Upper lobe of right lung (tissue), 1 donor: ENCODE data around the gene SHISA6. TPM values are rescaled to one million over a fixed set of nuclear protein-coding genes. Genes with fewer than 3 reads are reported as not detected.

Source experiments
- ATAC-seq: fragments of 200-7000 bp; cut with Tn5 transposase; one replicate; pipeline ENCODE4 v1.9.1; 2020; ENCODE audit warnings: mild to moderate bottlenecking, moderate library complexity
- DNase-seq: peaks from one replicate; pipeline ENCODE4 v3.0.0-alpha.2; 2020
- H3K27ac ChIP-seq: fragments of 200-600 bp; one replicate; pipeline ENCODE4 v1.8.0; 2022
- H3K27me3 ChIP-seq: fragments of 200-600 bp; one replicate; pipeline ENCODE4 v1.8.0; 2022; ENCODE audit warnings: mild to moderate bottlenecking
- H3K36me3 ChIP-seq: fragments of 200-600 bp; one replicate; pipeline ENCODE4 v1.8.0; 2022
- H3K4me1 ChIP-seq: fragments of 200-600 bp; one replicate; pipeline ENCODE4 v1.8.0; 2022
- H3K4me3 ChIP-seq: fragments of 200-600 bp; one replicate; pipeline ENCODE4 v1.8.0; 2022; ENCODE audit warnings: mild to moderate bottlenecking
- H3K9me3 ChIP-seq: fragments of 200-600 bp; one replicate; pipeline ENCODE4 v1.8.0; 2022
- intact Hi-C: fragments of 100-400 bp; cut with DNase I; formaldehyde crosslinking; loops from one replicate; pipeline ENCODE4 v1.11.0; 2022
- total RNA-seq: library from RNA; stranded (reverse); fragmentation: NEBNext Ultra II Directional; extraction: Animal tissue kit (Norgen Biotek cat#: 25700); gene quantifications from one replicate; pipeline ENCODE4 v1.2.1, GENCODE V29; 2021
- TF ChIP-seq, protein P1 (sequence below): fragments of 200-600 bp; IDR thresholded peaks from one replicate; pipeline ENCODE4 v1.8.0; 2022; ENCODE audit warnings: antibody characterized with exemption
- donor health status: DM: no; HTN: yes; CAD: no; lungs with severe emphysema.

The SHISA6 gene
- total RNA-seq, 1 donor from 2014 or later = not detected

DNA sequence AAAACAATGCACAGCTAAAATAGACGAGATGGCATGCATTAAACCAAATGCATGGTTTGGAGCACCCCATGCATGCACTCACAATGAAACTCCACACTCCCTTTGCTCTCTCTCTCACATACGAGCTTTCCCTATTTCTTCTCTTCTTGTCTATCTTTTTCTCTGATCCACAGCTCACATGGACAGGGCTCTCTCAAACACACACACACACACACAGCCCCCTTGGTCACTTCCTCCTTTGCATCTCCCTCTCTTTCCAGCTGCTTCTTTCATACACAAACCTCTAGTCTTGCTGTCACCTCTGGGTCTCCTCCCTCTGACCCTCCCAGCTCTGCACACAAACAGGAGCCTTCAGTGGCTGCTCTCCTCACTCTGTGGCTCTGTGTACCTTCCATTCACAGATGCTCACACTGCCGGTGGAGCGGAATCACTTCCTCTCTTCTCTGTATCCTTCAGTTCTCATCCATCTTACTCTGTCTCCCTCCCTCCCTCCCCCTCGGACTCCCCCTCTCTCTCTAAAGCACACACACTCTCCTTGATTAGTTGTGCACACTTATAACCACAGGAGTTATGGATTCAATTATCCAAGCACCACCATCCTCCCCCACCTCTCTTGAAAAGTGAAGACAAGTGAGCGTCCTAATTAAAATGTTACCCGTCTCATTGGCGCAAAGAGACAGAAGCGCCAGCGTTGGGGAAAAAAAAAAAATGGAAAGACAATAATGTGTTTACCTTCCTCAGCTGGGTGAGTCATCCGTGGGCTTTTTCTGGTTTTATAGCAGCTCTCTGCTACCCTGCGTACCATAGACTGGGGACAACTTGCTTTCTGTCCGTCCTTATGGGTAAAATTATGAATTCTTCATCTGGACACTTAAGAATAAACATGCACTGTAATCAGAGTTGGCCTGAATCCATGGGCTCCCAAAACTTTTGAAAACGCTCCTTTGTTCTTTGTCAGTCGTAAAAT is 90.8 kb downstream of the SHISA6 start:
- Histone ChIP-seq H3K9me3 (no peaks in the 10 kb centered on the region), H3K4me1 (no peaks in the 10 kb centered on the region), H3K36me3 (no peaks in the 10 kb centered on the region), H3K4me3 (no peak overlapping the region), H3K27me3 (no peaks in the 10 kb centered on the region), H3K27ac (no peak overlapping the region)
- ATAC-seq (no peak), DNase-seq (no peak)
- TF ChIP-seq, protein P1, sequence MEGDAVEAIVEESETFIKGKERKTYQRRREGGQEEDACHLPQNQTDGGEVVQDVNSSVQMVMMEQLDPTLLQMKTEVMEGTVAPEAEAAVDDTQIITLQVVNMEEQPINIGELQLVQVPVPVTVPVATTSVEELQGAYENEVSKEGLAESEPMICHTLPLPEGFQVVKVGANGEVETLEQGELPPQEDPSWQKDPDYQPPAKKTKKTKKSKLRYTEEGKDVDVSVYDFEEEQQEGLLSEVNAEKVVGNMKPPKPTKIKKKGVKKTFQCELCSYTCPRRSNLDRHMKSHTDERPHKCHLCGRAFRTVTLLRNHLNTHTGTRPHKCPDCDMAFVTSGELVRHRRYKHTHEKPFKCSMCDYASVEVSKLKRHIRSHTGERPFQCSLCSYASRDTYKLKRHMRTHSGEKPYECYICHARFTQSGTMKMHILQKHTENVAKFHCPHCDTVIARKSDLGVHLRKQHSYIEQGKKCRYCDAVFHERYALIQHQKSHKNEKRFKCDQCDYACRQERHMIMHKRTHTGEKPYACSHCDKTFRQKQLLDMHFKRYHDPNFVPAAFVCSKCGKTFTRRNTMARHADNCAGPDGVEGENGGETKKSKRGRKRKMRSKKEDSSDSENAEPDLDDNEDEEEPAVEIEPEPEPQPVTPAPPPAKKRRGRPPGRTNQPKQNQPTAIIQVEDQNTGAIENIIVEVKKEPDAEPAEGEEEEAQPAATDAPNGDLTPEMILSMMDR = no peak
- intact Hi-C loops = loop anchor here (10.0 kb wide), 1 partner anchor 393 kb away; no protein-coding TSS in a partner anchor

DNA sequence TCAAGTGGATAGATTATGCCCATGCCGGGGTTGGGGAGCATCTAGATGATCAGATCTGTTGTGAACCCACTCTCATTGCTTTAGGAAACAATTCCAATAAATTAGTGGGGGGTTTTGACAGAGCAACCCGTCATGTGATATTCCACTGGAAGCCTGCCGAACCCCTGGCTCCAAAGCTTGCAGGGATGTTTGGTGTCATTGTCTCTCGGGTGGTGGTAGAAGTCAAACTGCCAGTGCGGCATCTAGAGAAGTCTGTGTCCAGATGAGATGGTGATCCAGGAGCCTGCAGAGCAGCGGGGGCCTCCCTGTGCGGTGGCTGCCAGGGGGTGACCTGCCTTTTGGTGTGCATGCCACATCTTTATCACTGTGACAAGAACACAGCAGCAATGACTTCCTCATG is 91.7 kb downstream of the SHISA6 start:
- intact Hi-C loops = loop anchor here (10.0 kb wide), 1 partner anchor 392 kb away; no protein-coding TSS in a partner anchor
- Histone ChIP-seq H3K27ac (no peak overlapping the region), H3K9me3 (no peaks in the 10 kb centered on the region), H3K4me3 (no peak overlapping the region), H3K4me1 (no peaks in the 10 kb centered on the region), H3K27me3 (no peaks in the 10 kb centered on the region), H3K36me3 (no peaks in the 10 kb centered on the region)
- DNase-seq (no peak), ATAC-seq (no peak)
- TF ChIP-seq, protein P1 = no peak

DNA sequence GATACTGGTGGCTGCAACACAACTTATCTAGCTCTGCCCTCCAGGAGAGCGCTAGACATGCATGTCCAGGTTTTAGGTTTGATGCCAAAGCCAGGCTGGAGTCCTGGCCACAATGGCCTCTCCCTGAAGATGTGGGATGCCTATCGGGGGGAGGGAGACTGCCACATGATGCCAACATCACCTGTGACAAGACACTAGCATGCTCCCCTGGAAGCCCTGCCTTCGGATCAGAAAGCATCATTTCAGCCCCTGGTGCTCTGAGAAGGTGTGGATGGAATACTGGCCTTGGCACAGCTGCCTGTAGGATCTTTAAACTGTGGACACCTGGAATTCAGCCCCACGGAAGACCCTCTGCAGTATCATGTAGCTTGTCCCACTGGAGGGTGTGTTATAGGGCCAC is 93.5 kb downstream of the SHISA6 start:
- TF ChIP-seq, protein P1 = no peak
- Histone ChIP-seq H3K4me3 (no peak overlapping the region), H3K36me3 (no peaks in the 10 kb centered on the region), H3K4me1 (no peaks in the 10 kb centered on the region), H3K27ac (no peak overlapping the region), H3K27me3 (no peaks in the 10 kb centered on the region), H3K9me3 (no peaks in the 10 kb centered on the region)
- DNase-seq (no peak), ATAC-seq (no peak)
- intact Hi-C loops = loop anchor here (10.0 kb wide), 1 partner anchor 390 kb away; no protein-coding TSS in a partner anchor

DNA sequence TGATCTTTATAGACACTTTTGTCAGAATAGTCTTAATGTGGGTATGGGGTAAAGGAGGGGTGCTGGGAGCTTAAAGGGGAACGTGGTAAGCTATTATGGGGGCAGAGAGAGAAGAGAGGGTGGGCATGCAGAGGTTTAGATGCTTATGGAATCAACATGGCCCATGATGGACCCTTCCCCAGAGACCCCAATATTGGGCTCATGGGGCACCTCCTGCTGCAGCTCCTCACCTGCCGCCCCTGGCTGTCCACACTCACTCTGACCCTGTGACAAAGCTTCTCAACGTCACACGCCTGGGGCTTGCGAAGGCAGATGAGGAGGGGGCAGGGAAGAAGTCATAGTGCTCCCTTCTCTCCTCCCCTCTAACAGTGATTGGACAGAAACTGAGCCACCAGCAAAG is 95.3 kb downstream of the SHISA6 start:
- Histone ChIP-seq H3K4me3 (no peak overlapping the region), H3K27me3 (no peaks in the 10 kb centered on the region), H3K27ac (no peak overlapping the region), H3K9me3 (no peaks in the 10 kb centered on the region), H3K4me1 (no peaks in the 10 kb centered on the region), H3K36me3 (no peaks in the 10 kb centered on the region)
- no peak for DNase-seq
- ATAC-seq = no peak
- intact Hi-C loops = loop anchor here (10.0 kb wide), 1 partner anchor 389 kb away; no protein-coding TSS in a partner anchor
- TF ChIP-seq, protein P1 = no peak

DNA sequence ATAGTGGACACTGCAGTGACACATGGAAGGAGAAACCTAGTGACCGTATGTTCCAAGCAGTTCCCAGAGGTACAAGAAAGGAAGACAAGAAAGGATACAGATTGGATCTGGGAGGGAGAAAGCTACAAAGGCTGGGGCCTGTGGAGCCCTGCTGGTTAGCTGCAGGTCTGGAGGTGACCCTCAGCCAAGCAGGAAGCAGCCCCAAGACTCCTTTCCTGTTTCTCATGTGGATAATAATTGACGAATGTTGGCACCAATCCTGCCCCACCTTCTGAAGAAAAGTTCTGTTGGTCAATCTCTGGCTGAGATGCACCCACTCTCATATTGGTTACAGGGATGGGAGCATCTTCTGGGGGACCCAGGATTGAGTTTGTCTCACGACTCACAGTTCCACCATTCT is 99.8 kb downstream of the SHISA6 start:
- H3K27me3 ChIP-seq = no peaks in the 10 kb centered on the region
- H3K4me1 ChIP-seq = no peaks in the 10 kb centered on the region
- no peaks in the 10 kb centered on the region for H3K9me3 ChIP-seq
- ATAC-seq (peak; percentile 38), DNase-seq (no peak)
- no peak overlapping the region for H3K4me3 ChIP-seq
- no peaks in the 10 kb centered on the region for H3K36me3 ChIP-seq
- H3K27ac ChIP-seq = no peak overlapping the region
- TF ChIP-seq, protein P1 = no peak
- intact Hi-C loops = no loop called here
